Astrocyte (in vitro differentiated cells and primary cell): Measurements from ENCODE around the gene FAM221B. TPM values are rescaled to one million over a fixed set of nuclear protein-coding genes. Genes with fewer than 3 reads are reported as not detected.

ENCODE experiments used
- DNase-seq: peaks from one replicate; pipeline ENCODE4 v3.0.0-alpha.2; 2010; ENCODE audit warnings: low read depth
- FAIRE-seq: peaks from 2 replicates; lab custom pipeline; 2011; peaks lifted over from hg19 to GRCh38; lab: Jason Lieb, UNC
- H2AFZ ChIP-seq: 2 replicates; pipeline ENCODE4 v1.6.0; 2012; ENCODE audit warnings: low read depth, low read length, inconsistent platforms
- H3K27ac ChIP-seq: 2 replicates; pipeline ENCODE4 v1.5.1; 2011; ENCODE audit warnings: low read depth, low read length, inconsistent platforms
- H3K27me3 ChIP-seq: 2 replicates; pipeline ENCODE4 v1.6.0; 2011; ENCODE audit warnings: low read length, inconsistent platforms; ENCODE audit not compliant: insufficient read depth
- H3K36me3 ChIP-seq: 2 replicates; pipeline ENCODE4 v1.5.1; 2011; ENCODE audit warnings: low read length, inconsistent platforms; ENCODE audit not compliant: insufficient read depth
- H3K4me1 ChIP-seq: 2 replicates; pipeline ENCODE4 v1.5.1; 2011; ENCODE audit warnings: low read length, inconsistent platforms; ENCODE audit not compliant: insufficient read depth
- H3K4me2 ChIP-seq: 2 replicates; pipeline ENCODE4 v1.6.0; 2012; ENCODE audit warnings: low read length, inconsistent platforms
- H3K4me3 ChIP-seq: 2 replicates; pipeline ENCODE4 v1.5.1; 2011; ENCODE audit warnings: low read depth, mild to moderate bottlenecking, low read length, inconsistent platforms; ENCODE audit not compliant: insufficient read depth
- H3K79me2 ChIP-seq: 2 replicates; pipeline ENCODE4 v1.6.0; 2012; ENCODE audit warnings: mild to moderate bottlenecking, low read length, inconsistent platforms; ENCODE audit not compliant: insufficient read depth
- H3K9ac ChIP-seq: 2 replicates; pipeline ENCODE4 v1.6.0; 2012; ENCODE audit warnings: mild to moderate bottlenecking, low read length, inconsistent platforms
- H3K9me3 ChIP-seq: 2 replicates; pipeline ENCODE4 v1.5.1; 2012; ENCODE audit warnings: low read depth, mild to moderate bottlenecking, low read length, inconsistent platforms; ENCODE audit not compliant: insufficient read depth
- H4K20me1 ChIP-seq: 2 replicates; pipeline ENCODE4 v1.6.0; 2012; ENCODE audit warnings: low read length, inconsistent platforms; ENCODE audit not compliant: insufficient read depth
- H3K27ac Mint-ChIP-seq: one replicate; pipeline ENCODE4 v1.8.0; 2021; ENCODE audit warnings: mild to moderate bottlenecking, mixed read lengths; ENCODE audit not compliant: unreplicated experiment
- H3K27me3 Mint-ChIP-seq: one replicate; pipeline ENCODE4 v1.8.0; 2021; ENCODE audit warnings: low read depth, mixed read lengths; ENCODE audit not compliant: unreplicated experiment
- H3K36me3 Mint-ChIP-seq: one replicate; pipeline ENCODE4 v1.8.0; 2021; ENCODE audit warnings: low read depth, mixed read lengths; ENCODE audit not compliant: unreplicated experiment
- H3K4me1 Mint-ChIP-seq: one replicate; pipeline ENCODE4 v1.8.0; 2021; ENCODE audit warnings: low read depth, mixed read lengths; ENCODE audit not compliant: unreplicated experiment
- H3K4me3 Mint-ChIP-seq: one replicate; pipeline ENCODE4 v1.8.0; 2021; ENCODE audit warnings: mild to moderate bottlenecking, moderate library complexity, mixed read lengths; ENCODE audit not compliant: unreplicated experiment
- H3K9me3 Mint-ChIP-seq: one replicate; pipeline ENCODE4 v1.8.0; 2021; ENCODE audit warnings: mild to moderate bottlenecking, mixed read lengths; ENCODE audit not compliant: unreplicated experiment
- EZH2 ChIP-seq: IDR thresholded peaks from 2 replicates; pipeline ENCODE4 v1.6.1; 2012; ENCODE audit warnings: mild to moderate bottlenecking, low read length, inconsistent platforms; ENCODE audit not compliant: insufficient read depth
- total RNA-seq: library from RNA; stranded (reverse); gene quantifications from 2 replicates; pipeline ENCODE4 v1.2.1, GENCODE V29; 2021
- TF ChIP-seq, protein P1 (sequence below): IDR thresholded peaks from 2 replicates; pipeline ENCODE4 v1.5.1; 2011; ENCODE audit warnings: low read depth, mild to moderate bottlenecking, inconsistent platforms, low read length, moderate library complexity; ENCODE audit not compliant: insufficient read depth

Gene FAM221B
- total RNA-seq, 1 donor from 2014 or later, result not detected

DNA sequence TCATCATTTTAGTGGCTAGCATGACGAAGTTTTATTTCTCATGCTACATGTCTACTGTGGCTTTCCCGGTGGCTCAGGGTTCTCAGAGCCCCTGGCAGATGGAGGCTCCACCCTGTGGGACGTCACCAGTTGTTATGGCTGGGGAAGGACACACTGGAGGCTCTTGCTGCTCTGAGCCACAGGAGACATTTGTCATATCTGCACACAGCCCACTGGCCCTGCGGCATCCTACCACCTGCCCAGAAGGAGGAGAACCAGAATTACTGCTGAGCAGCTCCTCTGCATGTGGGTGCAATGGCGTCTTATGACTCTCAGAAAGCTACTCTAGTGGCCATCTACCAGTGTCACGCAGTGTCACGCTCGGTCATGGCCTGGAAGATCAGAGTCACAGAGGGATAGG is 35.1 kb upstream of the FAM221B start:
- H3K9me3 Mint-ChIP-seq, result no peaks in the 10 kb centered on the region
- Histone ChIP-seq H3K4me2 (no peak overlapping the region), H3K9me3 (no peaks in the 10 kb centered on the region), H3K27me3 (peaks cover 22% of the 10 kb centered on the region), H3K36me3 (no peaks in the 10 kb centered on the region), H3K4me1 (no peaks in the 10 kb centered on the region), H2AFZ (no peak overlapping the region), H3K4me3 (no peak overlapping the region), H3K79me2 (no peaks in the 10 kb centered on the region), H4K20me1 (no peaks in the 10 kb centered on the region), H3K9ac (no peak overlapping the region), H3K27ac (no peak overlapping the region)
- FAIRE-seq (no peak), DNase-seq (no peak)
- H3K27me3 Mint-ChIP-seq, result peaks cover 52% of the 10 kb centered on the region
- no peak overlapping the region for H3K4me3 Mint-ChIP-seq
- no peaks in the 10 kb centered on the region for H3K4me1 Mint-ChIP-seq
- no peak overlapping the region for H3K27ac Mint-ChIP-seq
- TF ChIP-seq, protein P1, sequence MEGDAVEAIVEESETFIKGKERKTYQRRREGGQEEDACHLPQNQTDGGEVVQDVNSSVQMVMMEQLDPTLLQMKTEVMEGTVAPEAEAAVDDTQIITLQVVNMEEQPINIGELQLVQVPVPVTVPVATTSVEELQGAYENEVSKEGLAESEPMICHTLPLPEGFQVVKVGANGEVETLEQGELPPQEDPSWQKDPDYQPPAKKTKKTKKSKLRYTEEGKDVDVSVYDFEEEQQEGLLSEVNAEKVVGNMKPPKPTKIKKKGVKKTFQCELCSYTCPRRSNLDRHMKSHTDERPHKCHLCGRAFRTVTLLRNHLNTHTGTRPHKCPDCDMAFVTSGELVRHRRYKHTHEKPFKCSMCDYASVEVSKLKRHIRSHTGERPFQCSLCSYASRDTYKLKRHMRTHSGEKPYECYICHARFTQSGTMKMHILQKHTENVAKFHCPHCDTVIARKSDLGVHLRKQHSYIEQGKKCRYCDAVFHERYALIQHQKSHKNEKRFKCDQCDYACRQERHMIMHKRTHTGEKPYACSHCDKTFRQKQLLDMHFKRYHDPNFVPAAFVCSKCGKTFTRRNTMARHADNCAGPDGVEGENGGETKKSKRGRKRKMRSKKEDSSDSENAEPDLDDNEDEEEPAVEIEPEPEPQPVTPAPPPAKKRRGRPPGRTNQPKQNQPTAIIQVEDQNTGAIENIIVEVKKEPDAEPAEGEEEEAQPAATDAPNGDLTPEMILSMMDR, result no peak
- no peak for TF ChIP-seq EZH2
- H3K36me3 Mint-ChIP-seq, result peaks cover 5% of the 10 kb centered on the region

DNA sequence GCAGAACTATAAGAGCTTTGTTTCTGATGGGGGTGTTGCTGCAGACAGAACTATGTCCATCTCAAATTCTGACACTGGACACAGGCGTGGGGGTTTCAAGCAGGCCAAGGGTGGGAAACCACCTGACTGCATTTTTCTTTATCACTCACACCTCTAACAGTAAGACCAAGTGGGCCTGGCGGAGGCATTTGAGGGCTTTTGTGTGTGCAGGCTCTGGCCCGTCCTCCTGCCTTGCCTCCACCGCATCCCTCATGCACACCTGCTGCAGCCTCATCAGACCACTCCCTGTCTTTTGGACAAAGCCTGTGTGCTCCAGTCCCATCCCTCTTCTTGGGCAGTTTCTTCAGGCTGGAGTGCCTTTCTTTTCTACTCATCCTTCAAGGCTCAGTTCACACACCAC is 33.8 kb upstream of the FAM221B start:
- no peak for FAIRE-seq
- Mint-ChIP-seq H3K9me3 (no peaks in the 10 kb centered on the region), H3K36me3 (peaks cover 2% of the 10 kb centered on the region), H3K27me3 (peaks cover 56% of the 10 kb centered on the region), H3K4me1 (no peaks in the 10 kb centered on the region), H3K27ac (no peak overlapping the region), H3K4me3 (no peak overlapping the region)
- TF ChIP-seq EZH2, result no peak
- TF ChIP-seq, protein P1, result no peak
- Histone ChIP-seq H3K4me3 (no peak overlapping the region), H3K27ac (no peak overlapping the region), H3K9me3 (no peaks in the 10 kb centered on the region), H3K4me1 (no peaks in the 10 kb centered on the region), H2AFZ (no peak overlapping the region), H4K20me1 (no peaks in the 10 kb centered on the region), H3K4me2 (no peak overlapping the region), H3K79me2 (no peaks in the 10 kb centered on the region), H3K36me3 (no peaks in the 10 kb centered on the region), H3K27me3 (peaks cover 22% of the 10 kb centered on the region), H3K9ac (no peak overlapping the region)
- DNase-seq, result no peak

DNA sequence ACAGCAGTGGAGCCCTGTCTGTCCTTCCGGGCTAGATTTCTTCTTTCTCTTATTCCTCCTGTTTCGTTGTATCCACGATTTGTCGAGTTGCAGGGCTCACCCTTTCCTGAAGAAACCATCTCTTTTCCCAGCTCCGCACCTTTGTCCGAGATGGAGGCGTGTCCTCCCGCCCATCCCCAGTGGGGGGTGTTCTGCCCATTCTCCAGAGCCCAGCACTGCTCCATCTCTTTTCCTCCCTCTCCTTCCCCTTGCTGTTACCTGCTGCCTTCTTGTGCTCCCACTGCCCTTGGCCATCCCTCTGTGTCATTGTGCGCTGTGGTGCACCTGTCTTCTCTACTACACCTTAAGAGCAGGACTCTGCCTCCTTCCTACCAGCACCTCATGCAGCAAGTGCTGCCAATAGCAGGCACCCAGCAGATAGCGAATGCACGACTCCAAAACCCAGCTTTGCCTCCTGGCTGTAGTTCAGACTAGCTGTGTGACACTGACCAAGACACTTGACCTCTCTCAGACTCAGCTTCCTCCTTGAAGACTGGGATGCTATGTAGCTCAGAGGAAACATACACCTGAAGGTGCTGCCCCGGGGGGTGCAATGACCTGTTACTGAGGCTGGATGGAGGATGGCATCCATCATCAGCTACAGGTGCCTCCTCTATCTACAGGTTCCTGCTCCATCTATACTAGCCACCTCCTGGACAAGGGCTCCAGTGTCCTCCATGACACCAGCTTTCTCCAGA is 32.8 kb upstream of the FAM221B start:
- Mint-ChIP-seq H3K4me1 (no peaks in the 10 kb centered on the region), H3K4me3 (no peak overlapping the region), H3K36me3 (peaks cover 2% of the 10 kb centered on the region), H3K27ac (peak overlapping the region; percentile 38), H3K27me3 (peaks cover 65% of the 10 kb centered on the region), H3K9me3 (no peaks in the 10 kb centered on the region)
- Histone ChIP-seq H3K36me3 (no peaks in the 10 kb centered on the region), H3K27ac (no peak overlapping the region), H3K27me3 (peaks cover 22% of the 10 kb centered on the region), H3K79me2 (no peaks in the 10 kb centered on the region), H4K20me1 (no peaks in the 10 kb centered on the region), H3K4me1 (no peaks in the 10 kb centered on the region), H3K9ac (no peak overlapping the region), H2AFZ (no peak overlapping the region), H3K4me3 (no peak overlapping the region), H3K4me2 (no peak overlapping the region), H3K9me3 (no peaks in the 10 kb centered on the region)
- TF ChIP-seq EZH2, result no peak
- TF ChIP-seq, protein P1, result no peak
- DNase-seq, result no peak
- no peak for FAIRE-seq
